Stimulated activated CD8-positive, alpha-beta memory T cell treated with anti-CD3 and anti-CD28 coated beads, Interleukin-4, amount 100 ng/mL, for 48 hours (primary cell): ENCODE measurements around the gene ARID3C.

ENCODE experiments used
- DNase-seq: peaks from one replicate; pipeline ENCODE4 v3.0.0-alpha.2; 2020

The ARID3C gene

DNA sequence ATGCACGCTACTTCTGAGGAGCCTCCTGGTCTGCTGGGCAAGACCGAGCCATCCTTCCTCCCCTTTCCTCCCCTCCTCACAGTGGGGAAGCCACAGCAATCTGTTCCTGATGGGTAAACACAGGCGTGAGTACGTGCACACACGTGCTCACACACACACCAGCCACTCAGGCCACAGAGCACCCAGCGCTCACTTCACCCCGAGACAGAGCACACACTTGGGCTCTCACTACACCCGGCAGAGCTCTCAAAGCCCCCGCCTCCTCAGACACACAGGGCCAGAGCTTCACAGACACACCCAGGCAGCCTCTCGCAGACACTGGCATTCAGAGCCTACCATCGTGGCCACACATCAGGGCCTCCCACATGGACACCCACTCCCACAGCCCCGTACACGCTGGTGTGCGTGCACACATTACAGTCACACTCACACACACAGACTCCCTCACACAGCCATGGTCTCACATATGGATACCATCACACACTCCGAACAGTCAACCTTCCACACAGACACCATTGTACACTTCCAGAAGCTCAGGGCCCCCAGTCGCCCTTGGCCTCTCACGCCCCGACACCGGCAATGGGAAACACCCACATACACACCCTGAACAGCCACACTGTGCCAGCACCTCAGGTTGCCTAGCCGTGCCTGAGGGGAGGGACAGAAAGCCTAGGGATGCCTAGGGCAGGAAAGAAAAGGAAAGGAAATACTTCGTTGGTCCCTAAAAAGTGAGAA lies 52.8 kb downstream of the ARID3C start:
- no peak for DNase-seq

GRCh38 chr9:34575241-34575640 lies 53.6 kb downstream of the ARID3C start:
- no peak for DNase-seq

GRCh38 chr9:34574571-34574970 lies 54.3 kb downstream of the ARID3C start:
- DNase-seq: no peak

GRCh38 chr9:34573599-34574325 lies 55.1 kb downstream of the ARID3C start:
- DNase-seq: no peak

GRCh38 chr9:34572628-34573027 lies 56.2 kb downstream of the ARID3C start:
- DNase-seq: no peak

DNA sequence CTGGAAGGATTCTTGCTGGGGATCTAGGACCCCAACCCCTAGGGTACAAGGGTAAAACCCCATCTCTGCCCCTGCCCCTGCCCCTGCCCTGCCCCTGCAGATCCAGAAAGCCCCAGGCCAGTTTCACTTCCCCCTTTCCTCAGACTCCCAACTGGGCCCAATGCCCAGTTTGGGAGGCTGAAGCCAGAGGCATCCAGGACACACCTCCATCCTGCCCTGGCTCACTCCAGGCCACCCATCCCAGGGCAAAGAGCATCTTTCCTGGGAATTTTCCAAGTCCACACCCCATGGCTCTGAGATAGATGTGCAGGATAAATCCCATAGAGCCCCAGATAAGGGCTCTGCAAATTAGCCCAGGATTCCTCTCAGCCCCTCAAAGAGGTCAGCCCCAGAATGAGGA lies 56.8 kb downstream of the ARID3C start:
- no peak for DNase-seq

GRCh38 chr9:34571481-34571810 lies 57.4 kb downstream of the ARID3C start:
- no peak for DNase-seq
